ELR (cell line): ENCODE measurements around the gene NEUROG2.
"Not testable (repeated sequence)": the region's sequence is repeated elsewhere in the genome, so short reads cannot be mapped to it uniquely, and the experiment has no call there.

Experiments used
- DNase-seq: peaks from one replicate; pipeline ENCODE4 v3.0.0-alpha.2; 2015; ENCODE audit warnings: low read depth

Gene NEUROG2

DNA sequence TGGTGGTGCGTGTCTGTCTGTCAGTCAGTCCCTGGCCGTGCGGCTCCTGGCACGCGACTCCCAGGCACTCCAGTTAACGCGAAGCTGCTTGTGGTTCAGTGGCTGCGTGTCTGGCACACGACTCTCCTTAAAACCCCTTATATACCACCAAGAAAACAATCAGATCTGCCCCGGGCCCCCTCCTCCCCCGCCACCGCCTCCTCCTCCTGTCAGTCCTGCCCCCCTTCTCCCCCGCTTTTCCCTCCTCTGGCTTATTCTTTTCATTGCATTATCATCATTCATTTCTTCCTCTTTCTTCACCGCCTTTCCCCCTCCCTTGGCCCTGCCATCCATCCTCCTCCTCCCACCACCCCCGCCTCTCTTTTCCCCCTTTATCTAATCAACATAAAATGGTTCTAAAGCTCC is at the start of gene NEUROG2:
Gene NEUROG2 (minus strand): TSS at position 115 of the 405 bp plus-strand sequence. CDS start 705 bp downstream, outside the sequence.
- no peak for DNase-seq

DNA sequence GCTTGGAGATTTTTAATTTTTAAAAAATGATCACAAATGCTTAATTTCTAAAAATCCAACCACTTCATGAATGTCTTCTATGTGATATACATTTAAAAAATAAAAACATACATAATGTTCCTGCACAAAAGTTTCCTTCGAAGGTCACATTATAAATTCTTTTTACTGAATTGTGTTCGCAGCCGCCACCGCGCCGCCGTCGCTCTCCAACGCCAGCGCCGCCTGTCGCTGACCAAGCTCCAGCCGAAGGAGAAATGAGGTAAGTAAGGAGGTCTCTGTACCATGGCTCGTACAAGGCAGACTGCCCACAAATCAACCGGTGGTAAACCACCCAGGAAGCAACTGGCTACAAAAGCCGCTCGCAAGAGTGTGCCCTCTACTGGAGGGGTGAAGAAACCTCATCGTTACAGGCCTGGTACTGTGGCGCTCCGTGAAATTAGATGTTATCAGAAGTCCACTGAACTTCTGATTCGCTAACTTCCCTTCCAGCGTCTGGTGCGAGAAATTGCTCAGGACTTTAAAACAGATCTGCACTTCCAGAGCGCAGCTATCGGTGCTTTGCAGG is 48.8 kb upstream of the NEUROG2 start:
- DNase-seq = no peak

DNA sequence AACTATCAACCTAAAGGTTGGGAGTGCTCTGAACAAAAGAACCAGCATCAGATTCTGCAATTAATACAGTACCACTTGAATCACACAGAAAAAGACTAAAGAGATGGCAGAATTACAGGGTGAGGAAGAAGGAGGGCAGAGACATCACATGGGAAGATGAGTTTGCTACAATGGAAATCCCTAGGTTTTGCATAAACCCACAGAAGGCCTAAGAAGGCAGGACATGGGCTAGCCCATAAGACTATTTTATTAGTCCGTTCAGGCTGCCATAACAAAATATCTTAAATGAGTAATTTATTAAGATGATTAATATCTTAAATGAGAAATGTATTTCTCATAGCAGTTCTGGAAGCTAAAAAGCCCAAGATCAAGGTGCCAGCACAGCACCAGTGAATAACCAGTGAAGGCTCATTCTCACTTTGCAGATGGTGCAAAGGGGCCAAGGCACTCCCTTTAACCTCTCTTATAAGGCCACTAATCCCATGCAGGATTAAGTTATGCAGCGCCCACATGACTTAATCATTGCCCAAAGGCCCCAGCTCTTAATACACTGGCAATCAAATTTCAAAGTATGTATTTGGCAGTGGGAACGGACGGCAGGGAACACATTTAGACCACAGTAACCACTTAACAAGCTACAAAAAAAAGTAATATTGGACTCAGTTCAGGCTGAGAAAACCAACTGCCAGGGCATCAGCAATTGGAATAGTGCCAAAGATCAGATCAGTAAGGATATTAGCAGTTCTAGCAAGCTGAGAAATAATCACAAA is 47.6 kb upstream of the NEUROG2 start:
- DNase-seq = no peak

DNA sequence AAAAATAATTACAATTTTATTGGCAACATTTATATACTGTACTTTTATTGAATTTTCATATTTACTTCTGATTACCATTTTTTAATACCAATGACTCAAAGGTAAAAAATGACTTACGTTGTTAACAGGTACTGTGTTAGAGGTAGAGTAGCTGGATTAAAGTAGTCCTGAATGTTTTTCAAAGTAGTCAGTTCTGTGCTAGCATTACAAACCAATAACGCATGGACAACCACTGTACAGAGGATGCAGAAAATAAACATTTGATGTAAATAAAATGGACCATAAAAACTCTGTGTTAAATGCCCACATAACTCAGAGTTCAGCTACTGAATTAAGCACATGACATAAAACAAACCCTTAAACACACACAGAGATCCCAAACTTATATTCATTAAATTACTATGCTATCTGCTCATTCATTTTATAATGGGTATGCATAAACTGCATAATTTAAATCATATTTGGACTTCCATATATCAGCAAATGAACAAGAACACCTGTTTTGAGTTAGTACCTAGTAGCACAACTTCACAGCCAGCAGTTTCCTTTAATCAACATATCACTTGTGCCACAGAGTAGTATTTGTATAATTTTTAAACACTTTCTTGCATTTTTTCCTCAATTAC is 46.4 kb upstream of the NEUROG2 start:
- no peak for DNase-seq

DNA sequence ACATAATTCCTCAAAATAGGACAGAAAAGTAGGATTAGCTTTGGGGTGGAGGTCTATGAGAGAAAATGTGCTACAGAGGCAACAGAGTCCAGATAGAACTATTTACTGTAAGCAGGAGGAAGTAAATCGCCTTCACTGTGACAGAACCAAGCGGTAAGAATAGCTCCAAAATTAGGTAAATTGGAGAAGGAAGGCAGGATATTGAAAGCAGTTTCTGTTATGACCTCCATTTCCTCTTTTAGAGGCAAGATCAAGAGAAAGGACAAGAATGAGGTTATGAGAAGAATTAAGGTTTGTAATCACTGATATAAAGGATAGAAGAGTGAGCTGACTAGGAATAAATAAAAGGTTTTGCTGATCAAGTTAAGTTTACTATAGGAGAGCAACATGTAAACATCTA is 44.1 kb upstream of the NEUROG2 start:
- no peak for DNase-seq

DNA sequence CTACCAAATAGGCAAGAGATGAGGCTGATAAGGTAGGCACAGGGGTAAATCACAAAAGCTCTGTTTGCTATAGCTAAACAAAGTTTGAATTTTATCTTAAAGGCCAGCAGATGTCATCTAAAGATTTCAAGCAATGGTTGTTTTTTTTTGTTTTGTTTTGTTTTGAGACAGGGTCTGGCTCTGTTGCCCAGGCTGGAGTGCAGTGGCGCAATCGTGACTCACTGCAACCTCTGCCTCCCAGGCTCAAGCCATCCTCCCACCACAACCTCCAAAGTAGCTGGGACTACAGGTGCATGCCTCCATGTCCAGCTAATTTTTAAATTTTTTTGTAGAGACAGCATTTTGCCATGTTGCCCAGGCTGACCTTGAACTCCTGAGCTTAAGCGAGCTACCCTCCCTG is 43.1 kb upstream of the NEUROG2 start:
- DNase-seq = no peak

DNA sequence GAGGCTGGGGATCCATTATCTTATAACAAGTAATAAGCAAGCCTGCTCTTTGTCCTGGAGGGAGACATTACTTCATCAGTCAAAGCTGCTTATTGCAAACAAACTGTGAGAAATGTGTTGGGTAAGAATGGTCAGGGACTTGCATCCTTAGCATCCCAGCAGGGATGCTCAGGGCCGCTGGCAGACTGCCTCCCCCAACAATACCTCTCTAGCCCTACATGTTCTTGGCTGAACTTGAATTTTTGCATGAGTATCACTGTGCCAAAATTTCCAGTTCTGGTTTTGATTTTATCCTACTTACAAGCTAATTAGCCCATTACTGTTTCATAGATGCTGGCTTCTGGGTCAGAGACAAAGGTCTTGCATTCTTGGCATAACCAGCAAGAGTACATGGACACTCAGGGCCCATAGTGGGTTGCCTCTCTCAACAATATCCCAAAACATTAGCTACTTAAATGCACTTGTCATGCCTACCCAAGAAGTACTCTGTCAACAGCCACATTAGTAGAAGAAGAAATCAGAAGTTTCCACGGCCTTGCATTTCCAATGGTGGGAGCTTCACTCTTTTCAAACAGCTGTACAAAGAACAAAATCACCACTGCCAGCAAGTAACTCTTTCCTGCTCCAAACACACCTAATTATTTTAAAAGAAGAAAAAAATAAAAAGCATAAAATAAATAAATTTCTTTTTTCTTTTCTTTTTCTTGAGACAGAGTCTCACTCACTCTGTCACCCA is 41.9 kb upstream of the NEUROG2 start:
- DNase-seq = no peak

DNA sequence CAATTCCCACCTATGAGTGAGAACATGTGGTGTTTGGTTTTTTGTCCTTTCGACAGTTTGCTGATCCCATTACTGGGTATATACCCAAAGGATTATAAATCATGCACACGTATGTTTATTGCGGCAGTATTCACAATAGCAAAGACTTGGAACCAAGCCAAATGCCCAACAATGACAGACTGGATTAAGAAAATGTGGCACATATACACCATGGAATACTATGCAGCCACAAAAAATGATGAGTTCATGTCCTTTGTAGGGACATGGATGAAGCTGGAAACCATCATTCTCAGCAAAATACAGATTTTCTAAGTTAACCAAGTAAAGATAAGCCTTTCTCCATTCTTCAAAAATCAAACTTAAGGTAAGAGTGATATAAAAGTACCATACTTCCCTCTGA is 38.3 kb upstream of the NEUROG2 start:
- not testable (repeated sequence) for DNase-seq

DNA sequence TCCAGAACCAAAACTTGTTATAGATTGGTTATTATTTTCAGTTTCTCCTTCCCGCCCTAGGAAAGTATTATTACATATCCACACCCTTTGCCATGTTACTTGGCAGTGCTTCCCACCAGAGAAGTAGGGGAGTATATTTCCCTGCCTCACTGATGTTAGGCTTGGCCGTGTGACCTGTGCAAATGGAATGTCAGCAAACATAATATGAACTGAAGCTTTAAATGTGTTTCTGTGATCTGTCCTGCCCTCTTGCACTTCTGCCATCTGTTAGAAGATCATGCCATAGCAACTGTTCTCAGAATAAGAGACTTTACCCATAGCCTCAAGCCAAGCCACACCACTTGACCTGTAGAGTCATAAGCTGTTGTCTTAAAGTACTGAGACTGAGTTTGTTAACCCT is 36.7 kb upstream of the NEUROG2 start:
- DNase-seq = peak; percentile 73

DNA sequence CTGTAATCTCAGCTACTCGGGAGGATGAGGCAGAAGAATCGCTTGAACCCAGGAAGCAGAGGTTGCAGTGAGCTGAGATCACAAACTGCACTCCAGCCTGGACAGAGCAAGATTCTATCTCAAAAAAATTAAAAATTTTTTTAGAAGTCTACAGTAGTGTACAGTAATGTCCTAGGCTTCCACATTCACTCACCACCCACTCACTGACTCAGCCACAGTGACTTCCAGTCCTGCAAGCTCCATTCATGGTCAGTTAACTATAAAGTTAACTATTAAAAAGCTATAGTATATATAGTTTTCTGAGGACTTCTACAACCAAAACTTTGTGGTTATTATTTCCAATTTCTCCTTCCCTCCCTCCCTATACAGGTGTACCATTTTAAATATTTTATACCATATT is 34.7 kb upstream of the NEUROG2 start:
- peak; percentile 75 for DNase-seq

DNA sequence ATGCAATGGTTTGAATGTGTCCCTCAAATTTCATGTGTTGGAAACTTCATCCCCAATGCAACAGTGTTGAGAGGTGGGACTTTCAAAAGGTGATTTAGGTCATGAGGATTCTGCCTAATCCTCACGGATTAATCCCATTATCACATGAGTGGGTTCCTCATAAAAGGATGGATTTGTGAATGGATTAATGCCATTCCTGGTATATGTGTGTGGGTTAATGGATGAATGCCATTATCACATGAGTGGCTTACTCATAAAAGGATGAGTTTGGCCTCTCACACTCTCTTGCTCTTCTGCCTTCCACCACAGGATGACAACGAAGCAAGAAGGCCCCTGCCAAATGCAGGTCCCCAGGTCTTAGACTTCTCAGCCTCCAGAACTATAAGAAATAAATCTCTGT is 30.5 kb upstream of the NEUROG2 start:
- no peak for DNase-seq

DNA sequence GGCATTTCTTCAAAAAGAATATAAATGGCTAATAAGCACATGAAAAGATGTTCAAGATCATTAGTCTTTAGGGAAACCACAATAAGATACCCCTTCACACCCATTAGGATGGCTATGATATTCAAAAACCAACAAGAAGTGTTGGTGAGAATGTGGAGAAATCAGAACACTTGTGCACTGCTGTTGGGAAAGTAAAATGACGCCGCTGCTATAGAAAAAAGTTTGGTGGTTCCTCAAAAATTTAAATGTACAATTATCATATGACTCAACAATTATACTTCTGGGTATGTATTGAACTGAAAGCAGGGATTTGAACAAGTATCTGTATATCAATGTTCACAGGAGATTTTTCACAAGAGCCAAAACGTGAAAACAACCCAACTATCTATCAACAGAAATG is 29.4 kb upstream of the NEUROG2 start:
- no peak for DNase-seq

DNA sequence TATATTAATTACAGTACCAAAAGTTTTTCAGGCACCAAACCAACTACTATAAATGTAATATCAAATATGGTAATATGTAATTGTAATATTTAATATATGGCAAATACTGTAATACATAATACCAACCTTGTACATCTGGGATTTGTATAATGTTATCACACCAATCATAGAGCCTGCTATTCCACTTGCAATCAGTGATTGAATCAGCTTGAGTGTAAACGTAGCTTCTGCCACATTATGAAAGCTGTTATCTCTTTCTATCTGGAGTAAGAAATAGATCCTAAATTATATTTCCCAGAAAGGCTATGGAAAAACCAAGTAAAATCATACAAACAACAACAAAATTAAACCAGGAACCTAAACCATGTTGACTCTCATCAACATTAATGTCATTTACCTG is 24.7 kb upstream of the NEUROG2 start:
- DNase-seq = no peak

DNA sequence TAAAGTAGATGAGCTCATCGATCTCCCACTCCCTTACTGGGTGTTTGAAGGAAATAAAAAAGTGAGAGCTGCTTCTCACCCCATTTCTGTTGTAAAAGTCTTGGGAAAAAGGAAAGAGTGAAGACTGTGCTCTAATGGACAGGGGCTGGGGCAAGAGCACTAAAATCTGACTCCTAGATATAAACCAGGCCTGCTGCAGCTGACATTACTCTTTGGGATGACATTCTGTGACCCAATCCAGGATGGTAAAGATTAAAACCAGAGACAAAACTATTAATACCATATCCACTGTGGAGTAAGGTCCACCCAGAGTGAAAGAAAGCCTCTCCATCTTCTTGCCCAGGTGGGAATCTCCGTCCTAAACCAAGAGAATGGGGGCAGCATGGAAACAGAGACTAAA is 20.1 kb upstream of the NEUROG2 start:
- no peak for DNase-seq

DNA sequence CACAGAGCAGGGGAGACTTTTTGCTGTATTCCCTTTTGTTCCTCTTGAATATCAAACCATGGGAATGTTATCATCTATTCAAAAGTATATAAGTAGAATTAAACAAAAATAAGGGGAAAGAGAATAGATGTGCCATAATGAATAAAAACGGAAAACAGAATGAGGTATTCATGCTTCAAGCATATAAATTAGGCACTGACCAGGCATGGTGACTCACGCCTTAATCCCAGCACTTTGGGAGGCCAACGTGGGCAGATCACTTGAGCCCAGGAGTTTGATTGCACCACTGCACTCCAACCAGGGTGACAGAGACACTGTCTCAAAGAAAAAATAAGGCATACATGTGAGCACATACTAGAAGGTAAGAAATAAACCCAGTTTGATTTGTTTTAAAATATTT is 16.3 kb upstream of the NEUROG2 start:
- peak; percentile 64 for DNase-seq

DNA sequence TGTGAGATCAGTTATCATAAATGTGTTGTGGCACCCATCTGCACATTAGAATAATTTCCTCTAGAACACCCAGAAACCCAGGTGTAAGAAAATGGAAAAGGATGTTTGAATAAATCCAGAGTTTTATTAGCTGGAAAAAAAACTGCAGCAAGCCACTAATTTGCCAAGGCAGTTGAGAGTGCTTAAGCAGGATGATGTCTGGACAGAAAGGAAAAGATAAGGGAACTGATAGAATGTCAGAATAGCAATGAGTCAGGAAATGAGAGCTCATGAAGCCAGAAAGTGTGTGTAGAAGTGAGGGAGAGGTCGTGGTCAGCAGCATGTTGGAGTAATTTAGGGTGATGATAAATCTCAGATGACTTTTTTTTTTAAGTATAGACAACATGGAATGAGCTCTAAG is 15.2 kb upstream of the NEUROG2 start:
- DNase-seq = no peak

DNA sequence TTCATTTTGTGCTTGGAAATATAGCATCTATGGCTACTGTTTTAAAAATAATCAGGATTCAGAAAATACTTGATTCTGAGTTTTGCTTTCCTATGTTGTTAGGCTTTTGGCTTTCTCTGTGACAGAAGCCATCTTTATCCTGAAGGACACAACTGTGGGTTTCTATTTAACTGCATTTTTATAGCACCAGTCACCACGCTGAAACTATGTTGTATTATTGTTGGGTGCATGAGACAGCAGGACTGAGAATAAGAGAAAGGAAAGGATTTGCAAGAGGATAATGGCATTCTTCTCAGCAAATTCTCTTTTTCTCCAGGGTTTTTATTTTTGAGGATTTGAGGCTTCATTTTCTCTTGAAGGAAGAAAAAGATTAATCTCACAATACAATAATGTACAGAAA is 10.1 kb upstream of the NEUROG2 start:
- peak; percentile 31 for DNase-seq

DNA sequence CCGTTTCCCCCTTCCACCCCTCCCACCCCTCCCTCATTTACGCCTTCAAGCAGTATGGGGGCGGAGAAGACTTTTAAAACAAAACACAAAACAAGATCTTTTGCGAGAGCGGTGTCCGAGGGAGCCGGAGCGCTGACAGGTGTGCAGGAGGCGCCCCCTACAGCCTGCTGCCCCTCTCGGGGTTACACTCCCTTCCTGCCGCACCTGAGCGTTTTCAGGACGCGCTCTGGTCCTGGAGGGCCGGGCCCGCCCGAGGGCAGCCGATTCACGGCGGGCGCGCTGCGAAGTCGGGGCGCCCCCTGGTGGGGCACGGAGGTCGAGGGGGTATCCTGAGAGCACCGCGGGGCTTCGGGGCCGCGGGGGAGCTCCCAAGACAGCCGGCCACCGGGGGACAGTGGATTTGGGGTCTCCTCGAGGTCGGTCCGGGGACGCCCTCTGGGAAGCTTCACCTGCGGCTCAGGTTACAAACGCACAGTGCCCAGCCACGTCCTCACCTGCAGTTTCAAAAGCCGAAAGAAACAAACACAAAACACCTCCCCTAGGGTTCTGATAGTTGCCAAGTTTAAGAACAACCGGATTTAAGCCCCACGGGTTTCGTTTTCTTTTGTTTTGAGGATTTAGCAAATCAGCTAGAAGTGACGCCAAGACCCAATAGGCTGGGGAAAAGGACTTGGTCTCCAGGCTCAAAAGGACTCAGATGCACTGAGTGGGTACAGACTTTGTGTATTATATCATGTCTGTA is 8.0 kb upstream of the NEUROG2 start:
- DNase-seq = peak; percentile 58

DNA sequence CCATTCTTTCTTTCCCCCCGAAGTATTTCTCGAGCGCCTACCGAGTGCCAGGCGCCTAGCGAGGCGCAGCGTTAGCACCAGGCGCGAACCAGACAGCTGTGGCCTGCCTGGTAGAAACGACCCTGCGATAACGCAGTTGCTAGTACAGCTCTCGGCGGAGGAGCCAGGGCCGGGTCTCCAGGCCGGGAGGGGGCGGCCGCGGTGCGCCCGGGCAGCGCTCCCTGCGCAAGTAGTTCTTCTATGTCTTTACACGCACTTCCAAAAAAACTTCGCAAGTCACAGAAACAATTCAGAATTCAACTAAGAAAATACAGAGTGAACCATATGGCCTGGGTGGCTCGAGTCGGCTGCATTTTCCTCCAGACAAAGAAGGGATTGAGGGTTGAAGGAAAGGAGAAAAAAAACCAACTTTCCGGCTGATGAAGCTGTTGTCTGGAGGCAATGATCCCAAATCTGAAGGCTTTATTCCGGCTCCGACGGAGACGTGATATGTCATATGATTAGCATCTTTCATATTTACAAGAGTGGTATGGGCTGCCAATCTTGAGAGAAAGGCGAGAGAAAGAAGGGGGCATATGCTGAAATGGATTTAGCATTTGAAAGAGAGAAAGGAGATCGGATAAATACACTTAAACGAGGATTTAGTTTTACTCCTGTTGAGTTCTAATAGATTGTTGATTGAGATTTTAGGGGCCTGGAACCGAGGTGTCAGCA is 7.2 kb upstream of the NEUROG2 start:
- peak; percentile 65 for DNase-seq

DNA sequence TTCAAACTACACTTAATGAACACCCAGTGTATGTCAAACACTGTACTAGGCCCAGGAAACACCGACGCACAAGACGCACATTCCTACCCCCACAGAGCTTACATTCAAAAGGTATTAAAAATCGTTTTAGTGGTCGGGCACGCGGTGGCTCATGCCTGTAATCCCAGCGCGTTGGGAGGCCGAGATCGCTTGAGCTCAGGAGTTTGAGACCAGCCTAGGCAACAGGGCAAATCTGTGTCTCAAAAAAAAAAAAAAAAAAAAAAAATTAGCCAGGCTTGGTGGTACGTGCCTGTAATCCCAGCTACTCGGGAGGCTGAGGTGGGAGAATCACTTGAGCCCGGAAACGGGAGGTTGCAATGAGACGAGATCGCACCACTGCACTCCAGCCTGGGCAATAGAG is 6.5 kb upstream of the NEUROG2 start:
- not testable (repeated sequence) for DNase-seq
